HepG2 (cell line): ENCODE measurements around the gene RUNX3. TPM values are rescaled to one million over a fixed set of nuclear protein-coding genes. Genes with fewer than 3 reads are reported as not detected.
A peak's percentile ranks its signal among the peaks of the same experiment; 100 is the strongest.

Experiments
- BHLHE40 ChIP-seq: IDR thresholded peaks from 2 replicates; pipeline ENCODE4 v1.6.1; 2011; ENCODE audit warnings: low read length, improper control_type of control experiment
- BRD4 ChIP-seq: sonication (generic); formaldehyde crosslinking; IDR thresholded peaks from 2 replicates; pipeline ENCODE4 v1.4.0; 2020; ENCODE audit warnings: missing genetic modification reagents
- CHD2 ChIP-seq: IDR thresholded peaks from 2 replicates; pipeline ENCODE4 v1.6.1; 2011; ENCODE audit warnings: low read depth, low read length, improper control_type of control experiment
- CHD4 ChIP-seq: fragments of 200-600 bp; sonication (generic); IDR thresholded peaks from 2 replicates; pipeline ENCODE4 v1.7.0; 2017; ENCODE audit warnings: mild to moderate bottlenecking, low read length, borderline replicate concordance
- ETV6 ChIP-seq: sonication (generic); formaldehyde crosslinking; conservative IDR thresholded peaks from 2 replicates; pipeline ENCODE4 v1.4.0; 2020; ENCODE audit warnings: missing genetic modification reagents
- HNF4G ChIP-seq, 2 experiments: sonication (generic) in 1 of 2; formaldehyde crosslinking in 1 of 2; IDR thresholded peaks; 2 replicates each; pipeline versions ENCODE4 v1.4.0 to v1.6.1; 2011 to 2020; ENCODE audit warnings: borderline replicate concordance in 2 of 2, low read depth in 2 of 2, mild to moderate bottlenecking in 2 of 2, low read length in 1 of 2, missing genetic modification reagents in 1 of 2, moderate library complexity in 1 of 2
- IKZF4 ChIP-seq: sonication (generic); formaldehyde crosslinking; IDR thresholded peaks from 2 replicates; pipeline ENCODE4 v1.5.1; 2020; ENCODE audit warnings: borderline replicate concordance, mild to moderate bottlenecking, low read depth, missing genetic modification reagents; ENCODE audit errors: not compliant biosample characterization
- ISX ChIP-seq: sonication (generic); formaldehyde crosslinking; conservative IDR thresholded peaks from 2 replicates; pipeline ENCODE4 v1.5.0; 2020; ENCODE audit warnings: missing genetic modification reagents
- JUN ChIP-seq: sonication (generic); formaldehyde crosslinking; IDR thresholded peaks from 2 replicates; pipeline ENCODE4 v1.4.0; 2020; ENCODE audit warnings: mild to moderate bottlenecking, missing genetic modification reagents
- KDM3A ChIP-seq: IDR thresholded peaks from 2 replicates; pipeline ENCODE4 v1.6.1; 2018; ENCODE audit warnings: low read depth, missing compliant biosample characterization
- ONECUT2 ChIP-seq: sonication (generic); formaldehyde crosslinking; IDR thresholded peaks from 2 replicates; pipeline ENCODE4 v1.4.0; 2020; ENCODE audit warnings: missing genetic modification reagents
- SRF ChIP-seq: IDR thresholded peaks from 2 replicates; pipeline ENCODE4 v1.6.1; 2011; ENCODE audit warnings: mild to moderate bottlenecking, low read depth, low read length, moderate library complexity
- SSRP1 ChIP-seq: IDR thresholded peaks from 2 replicates; pipeline ENCODE4 v1.6.1; 2016; ENCODE audit warnings: control low read depth
- ZNF205 ChIP-seq: IDR thresholded peaks from 2 replicates; pipeline ENCODE4 v1.6.1; 2018; ENCODE audit warnings: missing biosample characterization, missing genetic modification reagents
- ZNF3 ChIP-seq: IDR thresholded peaks from 2 replicates; pipeline ENCODE4 v1.7.0; 2017; ENCODE audit warnings: inconsistent platforms
- ZNF441 ChIP-seq: sonication (generic); formaldehyde crosslinking; IDR thresholded peaks from 2 replicates; pipeline ENCODE4 v1.7.0; 2021; ENCODE audit warnings: missing genetic modification reagents, borderline replicate concordance
- ZNF558 ChIP-seq: sonication (generic); formaldehyde crosslinking; IDR thresholded peaks from 2 replicates; pipeline ENCODE4 v1.9.0; 2022; ENCODE audit warnings: mild to moderate bottlenecking, missing genetic modification reagents, borderline replicate concordance
- ZNF607 ChIP-seq: sonication (generic); formaldehyde crosslinking; IDR thresholded peaks from 2 replicates; pipeline ENCODE4 v1.5.1; 2020; ENCODE audit warnings: missing genetic modification reagents, mild to moderate bottlenecking, borderline replicate concordance
- ZNF713 ChIP-seq: sonication (generic); formaldehyde crosslinking; IDR thresholded peaks from 2 replicates; pipeline ENCODE4 v1.4.0; 2020; ENCODE audit warnings: mild to moderate bottlenecking, missing genetic modification reagents
- polyA plus RNA-seq, 8 experiments: library from polyadenylated mRNA; depleted of rRNA in 3 of 8; stranded (reverse) in 7 of 8; unstranded in 1 of 8; fragments of >200 nt; fragmentation: Illumina TruSeq in 4 of 8; extraction: Trizol in 4 of 8; gene quantifications; 2 replicates each; pipeline versions ENCODE4 v1.2.1 to v1.2.3, GENCODE V29; 2011 to 2016; ENCODE audit warnings: low read depth in 4 of 8, missing spikeins in 1 of 8, mixed read lengths in 1 of 8; ENCODE audit not compliant: insufficient read depth in 1 of 8
- total RNA-seq, 5 experiments: library from RNA; depleted of rRNA; stranded (reverse); fragments of >200 nt; fragmentation: Illumina TruSeq; extraction: Trizol; gene quantifications; 2 replicates each; pipeline ENCODE4 v1.2.3, GENCODE V29; 2016; ENCODE audit warnings: low read depth in 1 of 5
- TF ChIP-seq, protein P1 (sequence below): sonication (generic); formaldehyde crosslinking; IDR thresholded peaks from 2 replicates; pipeline ENCODE4 v1.5.0; 2020; ENCODE audit warnings: mild to moderate bottlenecking, low read depth, missing genetic modification reagents, borderline replicate concordance
- TF ChIP-seq, protein P2 (sequence below): sonication (generic); formaldehyde crosslinking; IDR thresholded peaks from 2 replicates; pipeline ENCODE4 v1.8.0; 2022; ENCODE audit warnings: missing genetic modification reagents, mild to moderate bottlenecking, moderate library complexity, borderline replicate concordance
- TF ChIP-seq, protein P3 (sequence below): sonication (generic); formaldehyde crosslinking; IDR thresholded peaks from 2 replicates; pipeline ENCODE4 v1.5.0; 2020; ENCODE audit warnings: missing genetic modification reagents
- TF ChIP-seq, protein P4 (sequence below): sonication (generic); formaldehyde crosslinking; IDR thresholded peaks from 2 replicates; pipeline ENCODE4 v1.5.1; 2020; ENCODE audit warnings: missing genetic modification reagents, mild to moderate bottlenecking, borderline replicate concordance
- TF ChIP-seq, protein P5 (sequence below): sonication (generic); formaldehyde crosslinking; IDR thresholded peaks from 2 replicates; pipeline ENCODE4 v1.8.1; 2023; ENCODE audit warnings: missing genetic modification reagents, mild to moderate bottlenecking, borderline replicate concordance

Gene RUNX3
- total and polyA plus RNA-seq, 2 of the 13 experiments (the other 11 are each of a cell fraction or from before 2014, with no cell fraction given): 0.04 to 0.22 TPM

DNA sequence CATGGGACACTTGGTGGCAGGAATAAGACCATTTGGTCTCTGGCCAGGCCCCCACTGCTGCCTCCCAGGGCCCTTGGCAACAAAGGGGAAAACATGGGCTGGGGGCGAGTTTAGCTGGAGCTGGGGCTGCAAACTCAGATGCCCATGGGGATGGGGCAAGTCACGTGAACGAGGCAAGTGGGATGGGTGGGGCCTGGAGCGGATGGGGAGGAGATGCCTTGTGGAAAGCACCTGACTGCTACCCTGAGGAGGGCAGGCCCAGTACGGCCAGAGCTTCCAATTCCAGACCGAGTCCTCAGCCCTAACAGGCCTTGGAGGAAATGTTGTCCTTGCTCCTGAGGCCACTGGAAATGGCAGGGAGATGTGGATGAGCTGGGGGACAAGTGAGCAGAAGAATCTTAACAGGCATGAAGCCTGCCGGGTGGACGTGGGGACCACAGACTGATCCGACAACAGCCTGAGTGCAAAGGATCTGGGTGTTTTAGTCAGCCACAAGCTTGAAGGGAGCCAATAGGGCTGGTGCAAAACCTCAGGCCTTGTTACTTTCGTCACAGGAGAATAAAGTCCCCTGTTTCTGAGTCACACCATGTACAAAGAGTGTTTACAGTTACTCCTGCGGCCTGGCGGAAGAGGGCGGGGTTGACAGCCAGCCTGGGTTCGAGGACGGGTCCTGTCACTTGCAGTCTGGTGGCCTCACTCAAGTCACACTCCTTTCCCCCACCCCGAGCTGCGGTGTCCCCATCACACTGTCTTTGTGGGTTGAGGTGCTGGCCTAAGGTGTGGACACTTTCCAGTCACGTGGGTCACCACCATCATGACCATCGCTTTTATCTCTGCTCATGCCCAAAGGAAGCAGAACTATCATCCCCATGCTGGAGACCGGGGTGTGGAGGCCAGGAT is 19.1 kb downstream of the RUNX3 start (continued):
- TF ChIP-seq CHD2 (no peak), ONECUT2 (CRISPR knock-in tag) (no peak), ZNF205 (no peak), IKZF4 (no peak), ZNF558 (CRISPR knock-in tag) (no peak), HNF4G (IDR thresholded peaks at IDR 0.05; ENCODE audit: borderline replicate concordance, low read depth, low read length) (peak; percentile 63; the same call in 1 of the 2 replicates), HNF4G (CRISPR knock-in tag; IDR thresholded peaks at IDR 0.05; ENCODE audit: borderline replicate concordance, low read depth) (peak; percentile 53; the same call in 1 of the 2 replicates), ZNF3 (no peak), BHLHE40 (peak; percentile 74), ZNF441 (peak; percentile 95), SSRP1 (CRISPR knock-in tag) (no peak; the same call in 1 of the 2 replicates), KDM3A (CRISPR knock-in tag) (no peak), JUN (CRISPR knock-in tag) (peak; percentile 83), ETV6 (0 out of 2 replicates have a peak, but pooled peaks have one; percentile 33), SRF (no peak), CHD4 (no peak), ISX (CRISPR knock-in tag) (no peak), ZNF713 (CRISPR knock-in tag) (no peak; the same call in 1 of the 2 replicates), ZNF607 (CRISPR knock-in tag) (0 out of 2 replicates have a peak, but pooled peaks have one; percentile 64), BRD4 (CRISPR knock-in tag) (peak; percentile 34; the same call in 1 of the 2 replicates)
- TF ChIP-seq, protein P1, sequence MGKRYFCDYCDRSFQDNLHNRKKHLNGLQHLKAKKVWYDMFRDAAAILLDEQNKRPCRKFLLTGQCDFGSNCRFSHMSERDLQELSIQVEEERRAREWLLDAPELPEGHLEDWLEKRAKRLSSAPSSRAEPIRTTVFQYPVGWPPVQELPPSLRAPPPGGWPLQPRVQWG: no peak
- TF ChIP-seq, protein P2, sequence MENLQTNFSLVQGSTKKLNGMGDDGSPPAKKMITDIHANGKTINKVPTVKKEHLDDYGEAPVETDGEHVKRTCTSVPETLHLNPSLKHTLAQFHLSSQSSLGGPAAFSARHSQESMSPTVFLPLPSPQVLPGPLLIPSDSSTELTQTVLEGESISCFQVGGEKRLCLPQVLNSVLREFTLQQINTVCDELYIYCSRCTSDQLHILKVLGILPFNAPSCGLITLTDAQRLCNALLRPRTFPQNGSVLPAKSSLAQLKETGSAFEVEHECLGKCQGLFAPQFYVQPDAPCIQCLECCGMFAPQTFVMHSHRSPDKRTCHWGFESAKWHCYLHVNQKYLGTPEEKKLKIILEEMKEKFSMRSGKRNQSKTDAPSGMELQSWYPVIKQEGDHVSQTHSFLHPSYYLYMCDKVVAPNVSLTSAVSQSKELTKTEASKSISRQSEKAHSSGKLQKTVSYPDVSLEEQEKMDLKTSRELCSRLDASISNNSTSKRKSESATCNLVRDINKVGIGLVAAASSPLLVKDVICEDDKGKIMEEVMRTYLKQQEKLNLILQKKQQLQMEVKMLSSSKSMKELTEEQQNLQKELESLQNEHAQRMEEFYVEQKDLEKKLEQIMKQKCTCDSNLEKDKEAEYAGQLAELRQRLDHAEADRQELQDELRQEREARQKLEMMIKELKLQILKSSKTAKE (CRISPR knock-in tag): no peak; the same call in 1 of the 2 replicates
- TF ChIP-seq, protein P3, sequence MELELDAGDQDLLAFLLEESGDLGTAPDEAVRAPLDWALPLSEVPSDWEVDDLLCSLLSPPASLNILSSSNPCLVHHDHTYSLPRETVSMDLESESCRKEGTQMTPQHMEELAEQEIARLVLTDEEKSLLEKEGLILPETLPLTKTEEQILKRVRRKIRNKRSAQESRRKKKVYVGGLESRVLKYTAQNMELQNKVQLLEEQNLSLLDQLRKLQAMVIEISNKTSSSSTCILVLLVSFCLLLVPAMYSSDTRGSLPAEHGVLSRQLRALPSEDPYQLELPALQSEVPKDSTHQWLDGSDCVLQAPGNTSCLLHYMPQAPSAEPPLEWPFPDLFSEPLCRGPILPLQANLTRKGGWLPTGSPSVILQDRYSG (CRISPR knock-in tag): no peak
- TF ChIP-seq, protein P4, sequence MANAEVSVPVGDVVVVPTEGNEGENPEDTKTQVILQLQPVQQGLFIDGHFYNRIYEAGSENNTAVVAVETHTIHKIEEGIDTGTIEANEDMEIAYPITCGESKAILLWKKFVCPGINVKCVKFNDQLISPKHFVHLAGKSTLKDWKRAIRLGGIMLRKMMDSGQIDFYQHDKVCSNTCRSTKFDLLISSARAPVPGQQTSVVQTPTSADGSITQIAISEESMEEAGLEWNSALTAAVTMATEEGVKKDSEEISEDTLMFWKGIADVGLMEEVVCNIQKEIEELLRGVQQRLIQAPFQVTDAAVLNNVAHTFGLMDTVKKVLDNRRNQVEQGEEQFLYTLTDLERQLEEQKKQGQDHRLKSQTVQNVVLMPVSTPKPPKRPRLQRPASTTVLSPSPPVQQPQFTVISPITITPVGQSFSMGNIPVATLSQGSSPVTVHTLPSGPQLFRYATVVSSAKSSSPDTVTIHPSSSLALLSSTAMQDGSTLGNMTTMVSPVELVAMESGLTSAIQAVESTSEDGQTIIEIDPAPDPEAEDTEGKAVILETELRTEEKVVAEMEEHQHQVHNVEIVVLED: no peak
- TF ChIP-seq, protein P5, sequence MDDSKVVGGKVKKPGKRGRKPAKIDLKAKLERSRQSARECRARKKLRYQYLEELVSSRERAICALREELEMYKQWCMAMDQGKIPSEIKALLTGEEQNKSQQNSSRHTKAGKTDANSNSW (CRISPR knock-in tag): no peak
